Retinal pigment epithelial cell (primary cell): ENCODE results near the gene NOP53.

ENCODE experiments used
- DNase-seq: peaks from one replicate; pipeline ENCODE4 v3.0.0-alpha.2; 2010; ENCODE audit warnings: low read depth
- H3K4me3 ChIP-seq: 2 replicates; pipeline ENCODE4 v1.5.1; 2011; ENCODE audit warnings: mild to moderate bottlenecking, low read length, control low read depth, moderate library complexity
- TF ChIP-seq, protein P1 (sequence below): conservative IDR thresholded peaks from 2 replicates; pipeline ENCODE4 v1.5.1; 2011; ENCODE audit warnings: low read depth, low read length, control low read depth, inconsistent platforms

NOP53 gene

DNA sequence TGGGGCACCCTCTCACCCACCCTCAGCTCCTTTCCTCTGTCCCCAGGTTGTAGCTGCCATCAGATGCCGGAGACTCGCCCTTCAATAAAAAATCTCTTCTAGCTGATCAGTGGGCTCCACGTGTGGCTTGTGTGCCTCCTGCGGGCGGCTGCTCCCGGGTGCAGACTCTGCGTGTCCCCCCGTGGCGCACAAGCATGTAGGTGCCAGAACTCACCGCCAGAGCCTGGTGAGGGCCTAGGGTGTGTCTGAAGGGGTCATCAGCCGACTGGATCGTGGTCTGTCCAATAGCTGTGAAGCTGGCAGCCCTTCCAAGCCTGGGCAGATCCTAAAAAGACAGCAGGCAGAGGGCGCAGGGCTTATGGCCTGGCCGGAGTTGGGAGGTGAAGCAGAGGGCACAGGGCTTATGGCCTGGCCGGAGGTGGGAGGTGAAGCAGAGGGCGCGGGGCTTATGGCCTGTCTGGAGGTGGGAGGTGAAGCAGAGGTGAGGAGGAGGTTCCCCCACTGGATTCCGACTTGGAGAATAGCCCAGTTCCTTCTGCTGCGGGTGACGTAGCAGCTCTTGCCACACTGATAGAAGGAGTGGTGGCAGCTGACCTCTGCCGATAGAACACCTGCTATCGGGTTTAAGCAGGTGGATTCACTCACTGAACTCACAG, 11.7 kb downstream of the NOP53 start:
- TF ChIP-seq, protein P1, sequence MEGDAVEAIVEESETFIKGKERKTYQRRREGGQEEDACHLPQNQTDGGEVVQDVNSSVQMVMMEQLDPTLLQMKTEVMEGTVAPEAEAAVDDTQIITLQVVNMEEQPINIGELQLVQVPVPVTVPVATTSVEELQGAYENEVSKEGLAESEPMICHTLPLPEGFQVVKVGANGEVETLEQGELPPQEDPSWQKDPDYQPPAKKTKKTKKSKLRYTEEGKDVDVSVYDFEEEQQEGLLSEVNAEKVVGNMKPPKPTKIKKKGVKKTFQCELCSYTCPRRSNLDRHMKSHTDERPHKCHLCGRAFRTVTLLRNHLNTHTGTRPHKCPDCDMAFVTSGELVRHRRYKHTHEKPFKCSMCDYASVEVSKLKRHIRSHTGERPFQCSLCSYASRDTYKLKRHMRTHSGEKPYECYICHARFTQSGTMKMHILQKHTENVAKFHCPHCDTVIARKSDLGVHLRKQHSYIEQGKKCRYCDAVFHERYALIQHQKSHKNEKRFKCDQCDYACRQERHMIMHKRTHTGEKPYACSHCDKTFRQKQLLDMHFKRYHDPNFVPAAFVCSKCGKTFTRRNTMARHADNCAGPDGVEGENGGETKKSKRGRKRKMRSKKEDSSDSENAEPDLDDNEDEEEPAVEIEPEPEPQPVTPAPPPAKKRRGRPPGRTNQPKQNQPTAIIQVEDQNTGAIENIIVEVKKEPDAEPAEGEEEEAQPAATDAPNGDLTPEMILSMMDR, result no peak
- DNase-seq, result no peak
- no peak overlapping the region for H3K4me3 ChIP-seq

GRCh38 chr19:47757617-47758442, 12.5 kb downstream of the NOP53 start:
- TF ChIP-seq, protein P1, result no peak
- DNase-seq, result no peak
- no peak overlapping the region for H3K4me3 ChIP-seq

- no peak overlapping the region for H3K4me3 ChIP-seq
- DNase-seq, result no peak
- TF ChIP-seq, protein P1, result no peak
Observed at GRCh38 chr19:47758443-47758804, 13.1 kb downstream of the NOP53 start.

GRCh38 chr19:47760632-47760999, 15.3 kb downstream of the NOP53 start:
- DNase-seq, result no peak
- no peak overlapping the region for H3K4me3 ChIP-seq
- TF ChIP-seq, protein P1, result no peak

DNA sequence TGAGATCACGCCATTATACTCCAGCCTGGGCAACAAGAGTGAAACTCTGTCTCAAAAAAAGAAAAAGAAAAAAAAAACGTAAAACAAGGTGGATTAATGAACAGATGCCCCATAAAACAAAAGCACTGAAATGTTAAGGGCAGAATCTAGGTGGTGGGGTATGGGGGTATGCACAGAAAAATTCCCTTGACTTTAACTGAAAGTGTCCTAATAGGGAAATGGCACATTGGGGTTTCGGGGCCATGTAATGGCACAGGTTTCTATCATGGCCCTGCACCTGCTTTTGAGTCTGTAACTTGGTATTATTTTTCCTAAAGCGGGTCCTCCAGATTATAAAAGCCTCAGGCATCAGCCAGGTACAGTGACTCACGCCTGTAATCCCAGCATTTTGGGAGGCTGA, 16.2 kb downstream of the NOP53 start:
- DNase-seq, result no peak

DNA sequence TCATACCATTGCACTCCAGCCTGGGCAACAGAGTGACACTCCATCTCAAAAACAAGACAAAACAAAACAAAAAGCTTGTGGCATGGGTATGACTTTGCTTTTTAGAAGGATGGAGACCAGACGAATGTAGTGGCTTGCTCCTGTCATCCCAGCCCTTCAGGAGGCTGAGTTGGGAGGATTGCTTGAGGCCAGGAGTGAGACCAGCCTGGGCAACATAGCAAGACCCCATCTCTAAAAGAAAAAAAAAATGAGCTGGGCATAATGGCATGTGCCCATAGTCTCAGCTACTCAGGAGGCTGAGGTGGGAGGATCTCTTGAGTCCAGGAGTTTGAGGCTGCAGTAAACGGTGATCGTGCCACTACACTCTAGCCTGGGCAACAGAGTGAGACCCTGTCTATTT, 16.8 kb downstream of the NOP53 start:
- DNase-seq, result no peak
- TF ChIP-seq, protein P1, result no peak
- no peak overlapping the region for H3K4me3 ChIP-seq

More for the DNA sequence above, 16.2 kb downstream of the NOP53 start:
- no peak overlapping the region for H3K4me3 ChIP-seq
- TF ChIP-seq, protein P1, result no peak
